Stomach (tissue), 4 donors: ENCODE data around the gene PLD5.

Source experiments
- EP300 ChIP-seq: sonication (generic); formaldehyde crosslinking; IDR thresholded peaks from one replicate; pipeline ENCODE4 v1.6.1; 2017; ENCODE audit warnings: antibody characterized with exemption
- POLR2A ChIP-seq, 4 donors: fragments of 450-650 bp; IDR thresholded peaks; one replicate each; pipeline ENCODE4 v1.6.1; 2016; ENCODE audit warnings: antibody characterized with exemption in 4 of 4, control low read depth in 2 of 4, mild to moderate bottlenecking in 1 of 4, moderate library complexity in 1 of 4
- POLR2AphosphoS5 ChIP-seq, 3 donors: sonication (generic); formaldehyde crosslinking; IDR thresholded peaks; one replicate each; pipeline ENCODE4 v1.6.1; 2016; ENCODE audit warnings: antibody characterized with exemption in 3 of 3
- TF ChIP-seq, protein P1 (sequence below), 7 experiments: fragments of 450-650 bp in 4 of 7; fragments of 200-600 bp in 3 of 7; sonication (generic) in 3 of 7; IDR thresholded peaks; one replicate each; pipeline ENCODE4 v1.5.1; 2016 to 2019; ENCODE audit warnings: antibody characterized with exemption in 7 of 7, control low read depth in 2 of 7, mild to moderate bottlenecking in 1 of 7

DNA sequence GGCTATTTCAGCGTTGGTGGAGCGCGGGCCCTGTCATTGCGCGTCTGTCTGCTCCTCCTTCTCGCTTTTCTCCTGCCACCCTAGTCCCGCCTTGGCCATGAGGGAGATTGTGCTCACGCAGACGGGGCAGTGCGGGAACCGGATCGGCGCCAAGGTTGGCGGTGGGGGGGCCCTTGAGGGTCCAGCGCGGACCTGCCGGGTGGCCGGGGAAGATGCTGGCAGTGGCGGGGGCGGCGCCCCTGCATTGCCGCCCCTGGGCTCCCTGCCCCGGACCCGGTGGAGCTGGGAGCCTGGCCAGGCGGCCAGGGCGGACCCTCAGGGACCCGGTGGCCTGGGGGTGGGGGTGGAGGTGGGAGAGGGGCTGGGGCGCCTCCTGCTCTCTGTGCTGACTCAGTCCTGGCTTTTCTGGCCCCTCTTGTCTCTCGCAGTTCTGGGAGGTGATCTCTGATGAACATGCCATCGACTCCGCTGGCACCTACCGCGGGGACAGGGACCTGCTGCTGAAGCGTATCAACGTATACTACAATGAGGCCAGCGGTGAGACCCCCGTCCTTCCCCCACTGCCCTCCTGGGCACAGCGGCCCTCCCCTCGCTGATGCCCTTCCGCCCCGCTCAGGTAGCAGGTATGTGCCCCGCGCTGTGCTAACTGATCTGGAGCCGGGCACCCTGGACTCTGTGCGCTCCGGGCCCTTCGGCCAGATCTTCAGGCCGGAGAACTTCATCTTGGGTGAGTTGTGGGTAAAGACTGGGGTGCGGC, 467.3 kb downstream of the PLD5 start:
- TF ChIP-seq, protein P1, sequence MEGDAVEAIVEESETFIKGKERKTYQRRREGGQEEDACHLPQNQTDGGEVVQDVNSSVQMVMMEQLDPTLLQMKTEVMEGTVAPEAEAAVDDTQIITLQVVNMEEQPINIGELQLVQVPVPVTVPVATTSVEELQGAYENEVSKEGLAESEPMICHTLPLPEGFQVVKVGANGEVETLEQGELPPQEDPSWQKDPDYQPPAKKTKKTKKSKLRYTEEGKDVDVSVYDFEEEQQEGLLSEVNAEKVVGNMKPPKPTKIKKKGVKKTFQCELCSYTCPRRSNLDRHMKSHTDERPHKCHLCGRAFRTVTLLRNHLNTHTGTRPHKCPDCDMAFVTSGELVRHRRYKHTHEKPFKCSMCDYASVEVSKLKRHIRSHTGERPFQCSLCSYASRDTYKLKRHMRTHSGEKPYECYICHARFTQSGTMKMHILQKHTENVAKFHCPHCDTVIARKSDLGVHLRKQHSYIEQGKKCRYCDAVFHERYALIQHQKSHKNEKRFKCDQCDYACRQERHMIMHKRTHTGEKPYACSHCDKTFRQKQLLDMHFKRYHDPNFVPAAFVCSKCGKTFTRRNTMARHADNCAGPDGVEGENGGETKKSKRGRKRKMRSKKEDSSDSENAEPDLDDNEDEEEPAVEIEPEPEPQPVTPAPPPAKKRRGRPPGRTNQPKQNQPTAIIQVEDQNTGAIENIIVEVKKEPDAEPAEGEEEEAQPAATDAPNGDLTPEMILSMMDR (IDR thresholded peaks at IDR 0.05) = no peak
- TF ChIP-seq EP300 = no peak
- no peak for TF ChIP-seq POLR2A (IDR thresholded peaks at IDR 0.05)
- TF ChIP-seq POLR2AphosphoS5 (IDR thresholded peaks at IDR 0.05) = no peak
